Endodermal cell (in vitro differentiated cells): ENCODE measurements around the gene BMPER. TPM values are rescaled to one million over a fixed set of nuclear protein-coding genes. Genes with fewer than 3 reads are reported as not detected.

Experiments used
- DNase-seq: peaks from one replicate; pipeline ENCODE4 v3.0.0-alpha.2; 2017
- H3K27ac ChIP-seq: 2 replicates; pipeline ENCODE4 v1.5.1; 2013; ENCODE audit warnings: mild to moderate bottlenecking, low read depth, low read length, moderate library complexity
- H3K27me3 ChIP-seq: 2 replicates; pipeline ENCODE4 v1.6.1; 2013; ENCODE audit warnings: mild to moderate bottlenecking, low read length, moderate library complexity; ENCODE audit not compliant: insufficient read depth, control insufficient read depth, poor library complexity, severe bottlenecking
- H3K36me3 ChIP-seq: 2 replicates; pipeline ENCODE4 v1.7.0; 2013; ENCODE audit warnings: mild to moderate bottlenecking, low read length, moderate library complexity; ENCODE audit not compliant: control insufficient read depth, insufficient read depth
- H3K4me1 ChIP-seq: one replicate; pipeline ENCODE4 v1.7.0; 2013; ENCODE audit warnings: low read length; ENCODE audit not compliant: control insufficient read depth, insufficient read depth
- H3K4me3 ChIP-seq: 2 replicates; pipeline ENCODE4 v1.5.1; 2013; ENCODE audit warnings: mild to moderate bottlenecking, low read length, moderate library complexity
- H3K9ac ChIP-seq: 2 replicates; pipeline ENCODE4 v1.6.1; 2013; ENCODE audit warnings: mild to moderate bottlenecking, low read length, moderate library complexity; ENCODE audit not compliant: poor library complexity, severe bottlenecking; ENCODE audit errors: extremely low read depth
- H3K9me3 ChIP-seq: 2 replicates; pipeline ENCODE4 v1.6.1; 2013; ENCODE audit warnings: mild to moderate bottlenecking, low read length, moderate library complexity; ENCODE audit not compliant: control insufficient read depth
- H3K27ac Mint-ChIP-seq: 2 replicates; pipeline ENCODE4 v1.8.0; 2020; ENCODE audit warnings: mixed read lengths
- H3K27me3 Mint-ChIP-seq: 2 replicates; pipeline ENCODE4 v1.8.0; 2021; ENCODE audit warnings: mild to moderate bottlenecking, mixed read lengths; ENCODE audit not compliant: insufficient read depth
- H3K36me3 Mint-ChIP-seq: 2 replicates; pipeline ENCODE4 v1.8.0; 2020; ENCODE audit warnings: low read depth, mixed read lengths
- H3K4me1 Mint-ChIP-seq: 2 replicates; pipeline ENCODE4 v1.8.0; 2020; ENCODE audit warnings: mixed read lengths
- H3K4me3 Mint-ChIP-seq: 2 replicates; pipeline ENCODE4 v1.8.0; 2020; ENCODE audit warnings: mild to moderate bottlenecking, moderate library complexity, mixed read lengths
- H3K9me3 Mint-ChIP-seq: 2 replicates; pipeline ENCODE4 v1.8.0; 2020; ENCODE audit warnings: mild to moderate bottlenecking, mixed read lengths
- WGBS, 2 experiments: methylation state at CpG; one replicate each; pipeline versions ENCODE4 v1.1.5 to v1.1.7; 2013; ENCODE audit warnings: missing lambda C conversion rate in 2 of 2, mixed read lengths in 1 of 2; ENCODE audit not compliant: insufficient coverage in 1 of 2, insufficient read length in 1 of 2; 5-methylcytosine and 5-hydroxymethylcytosine counted together
- total RNA-seq, 2 donors: library from RNA; stranded (reverse); fragmentation: NEBNext Ultra II Directional in 1 of 2; extraction: Animal tissue kit (Norgen Biotek cat#: 25700) in 1 of 2; gene quantifications; 2 replicates in 1 of 2; 3 replicates in 1 of 2; pipeline ENCODE4 v1.2.1, GENCODE V29; 2021
- TF ChIP-seq, protein P1 (sequence below): fragments of 200-600 bp; sonication (generic); conservative IDR thresholded peaks from 2 replicates; pipeline ENCODE4 v1.5.0; 2021; ENCODE audit warnings: antibody characterized with exemption, mild to moderate bottlenecking

The BMPER gene
- total RNA-seq, 2 donors from 2014 or later = 71.2 to 72.2 TPM

DNA sequence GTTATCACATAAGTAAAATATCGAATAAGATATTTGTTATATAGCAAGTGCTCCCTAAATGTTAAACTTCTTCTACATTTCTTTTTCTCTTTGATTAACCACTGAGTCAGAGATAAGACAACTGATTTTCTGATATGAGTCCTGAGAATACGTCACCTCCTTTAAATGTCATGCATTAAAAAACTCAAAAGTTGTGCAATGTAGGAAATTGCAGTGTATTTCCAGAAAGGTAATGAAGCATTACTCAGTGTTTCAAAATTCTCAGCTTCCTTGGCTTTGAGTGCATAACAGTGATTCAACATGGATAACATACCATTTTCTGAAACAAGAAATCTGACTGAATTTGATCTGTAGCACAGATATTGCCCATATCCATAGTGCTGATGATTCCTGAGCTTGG is 155.8 kb downstream of the BMPER start:
- WGBS, 2 experiments = 80 to 95% methylated on average over 1 to 2 of the region's 2 CpGs
- Mint-ChIP-seq H3K27me3 (peaks cover 22% of the 10 kb centered on the region), H3K27ac (no peak overlapping the region), H3K4me3 (no peak overlapping the region), H3K4me1 (peaks cover 18% of the 10 kb centered on the region), H3K36me3 (peaks cover 65% of the 10 kb centered on the region), H3K9me3 (no peaks in the 10 kb centered on the region)
- no peaks in the 10 kb centered on the region for H3K9me3 ChIP-seq
- TF ChIP-seq, protein P1, sequence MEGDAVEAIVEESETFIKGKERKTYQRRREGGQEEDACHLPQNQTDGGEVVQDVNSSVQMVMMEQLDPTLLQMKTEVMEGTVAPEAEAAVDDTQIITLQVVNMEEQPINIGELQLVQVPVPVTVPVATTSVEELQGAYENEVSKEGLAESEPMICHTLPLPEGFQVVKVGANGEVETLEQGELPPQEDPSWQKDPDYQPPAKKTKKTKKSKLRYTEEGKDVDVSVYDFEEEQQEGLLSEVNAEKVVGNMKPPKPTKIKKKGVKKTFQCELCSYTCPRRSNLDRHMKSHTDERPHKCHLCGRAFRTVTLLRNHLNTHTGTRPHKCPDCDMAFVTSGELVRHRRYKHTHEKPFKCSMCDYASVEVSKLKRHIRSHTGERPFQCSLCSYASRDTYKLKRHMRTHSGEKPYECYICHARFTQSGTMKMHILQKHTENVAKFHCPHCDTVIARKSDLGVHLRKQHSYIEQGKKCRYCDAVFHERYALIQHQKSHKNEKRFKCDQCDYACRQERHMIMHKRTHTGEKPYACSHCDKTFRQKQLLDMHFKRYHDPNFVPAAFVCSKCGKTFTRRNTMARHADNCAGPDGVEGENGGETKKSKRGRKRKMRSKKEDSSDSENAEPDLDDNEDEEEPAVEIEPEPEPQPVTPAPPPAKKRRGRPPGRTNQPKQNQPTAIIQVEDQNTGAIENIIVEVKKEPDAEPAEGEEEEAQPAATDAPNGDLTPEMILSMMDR = no peak
- peaks cover 13% of the 10 kb centered on the region for H3K36me3 ChIP-seq
- no peak overlapping the region for H3K4me3 ChIP-seq
- DNase-seq = no peak
- no peak overlapping the region for H3K27ac ChIP-seq
- peaks cover 29% of the 10 kb centered on the region for H3K27me3 ChIP-seq
- H3K4me1 ChIP-seq = peaks cover 4% of the 10 kb centered on the region
- no peak overlapping the region for H3K9ac ChIP-seq

DNA sequence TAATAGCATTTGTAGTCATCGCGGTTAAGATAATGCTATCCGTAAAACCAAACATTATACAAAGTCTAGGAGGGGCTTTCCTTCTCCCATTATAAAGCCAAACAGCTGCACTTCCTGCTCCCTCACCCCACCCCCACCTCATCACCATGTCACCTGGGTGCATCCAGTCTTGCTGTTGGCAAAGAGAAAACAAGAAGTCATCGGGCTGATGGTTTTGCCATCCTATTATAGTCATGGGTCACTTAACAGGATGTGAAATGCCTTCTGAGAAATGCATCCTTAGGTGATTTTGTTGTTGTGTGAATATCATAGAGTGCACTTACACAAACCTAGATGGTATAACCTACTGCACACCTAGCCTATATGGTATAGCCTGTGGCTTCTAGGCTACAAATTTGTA is 157.0 kb downstream of the BMPER start:
- Histone ChIP-seq H3K4me1 (peaks cover 4% of the 10 kb centered on the region), H3K27ac (no peak overlapping the region), H3K4me3 (no peak overlapping the region), H3K27me3 (peaks cover 22% of the 10 kb centered on the region), H3K36me3 (peaks cover 8% of the 10 kb centered on the region), H3K9ac (no peak overlapping the region), H3K9me3 (no peaks in the 10 kb centered on the region)
- H3K4me3 Mint-ChIP-seq = no peak overlapping the region
- H3K27ac Mint-ChIP-seq = no peak overlapping the region
- H3K4me1 Mint-ChIP-seq = peaks cover 29% of the 10 kb centered on the region
- H3K36me3 Mint-ChIP-seq = peaks cover 63% of the 10 kb centered on the region
- H3K9me3 Mint-ChIP-seq = no peaks in the 10 kb centered on the region
- H3K27me3 Mint-ChIP-seq = peaks cover 14% of the 10 kb centered on the region
- DNase-seq = no peak
- TF ChIP-seq, protein P1 = no peak
- 98 to 100% methylated on average over 1 to 4 of the region's 4 CpGs for WGBS, 2 experiments

DNA sequence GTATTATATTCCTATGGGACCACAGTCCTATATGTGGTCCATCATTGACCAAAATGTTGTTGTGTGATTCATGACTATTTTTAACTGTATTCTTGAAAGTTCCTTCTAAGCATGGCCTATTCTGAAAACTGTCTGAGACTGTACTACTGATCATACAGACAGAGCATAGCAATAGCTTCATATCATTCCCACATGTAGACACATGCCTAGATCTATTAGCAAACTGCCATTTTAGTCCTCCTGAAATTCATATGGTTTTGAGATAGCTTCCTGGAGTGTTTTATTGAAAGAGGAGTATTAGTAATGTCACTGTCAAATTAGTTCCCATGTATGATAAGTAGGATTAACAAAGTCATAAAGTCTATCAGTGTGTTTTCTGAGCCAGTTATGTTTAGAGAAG is 157.5 kb downstream of the BMPER start:
- peaks cover 61% of the 10 kb centered on the region for H3K36me3 Mint-ChIP-seq

More for the DNA sequence above, 157.5 kb downstream of the BMPER start:
- Histone ChIP-seq H3K27me3 (peaks cover 17% of the 10 kb centered on the region), H3K36me3 (peaks cover 3% of the 10 kb centered on the region), H3K9ac (no peak overlapping the region), H3K27ac (no peak overlapping the region), H3K9me3 (no peaks in the 10 kb centered on the region), H3K4me1 (peaks cover 4% of the 10 kb centered on the region), H3K4me3 (no peak overlapping the region)
- Mint-ChIP-seq H3K4me3 (no peak overlapping the region), H3K27ac (no peak overlapping the region), H3K9me3 (no peaks in the 10 kb centered on the region), H3K27me3 (peaks cover 9% of the 10 kb centered on the region), H3K4me1 (peaks cover 34% of the 10 kb centered on the region)
- TF ChIP-seq, protein P1 = no peak
- DNase-seq = no peak
